DND-41 (cell line): ENCODE data around the gene RSL24D1.

ENCODE experiments used
- ATAC-seq: fragments of 200-7000 bp; cut with Tn5 transposase; 3 replicates; pipeline ENCODE4 v1.9.1; 2021; ENCODE audit warnings: low read depth; ENCODE audit not compliant: insufficient read depth
- DNase-seq: peaks from one replicate; pipeline ENCODE4 v3.0.0-alpha.2; 2020
- H2AFZ ChIP-seq: 2 replicates; pipeline ENCODE4 v1.6.0; 2012; ENCODE audit warnings: low read depth, low read length
- H3K27ac ChIP-seq: 2 replicates; pipeline ENCODE4 v1.5.1; 2012; ENCODE audit warnings: low read length, inconsistent platforms
- H3K27me3 ChIP-seq: fragments of 200-600 bp; sonication (generic); 2 replicates; pipeline ENCODE4 v1.6.0; 2012; ENCODE audit warnings: low read length, mild to moderate bottlenecking, inconsistent platforms; ENCODE audit not compliant: insufficient read depth, poor library complexity
- H3K36me3 ChIP-seq: 2 replicates; pipeline ENCODE4 v1.5.1; 2012; ENCODE audit warnings: low read length, inconsistent platforms; ENCODE audit not compliant: insufficient read depth
- H3K4me1 ChIP-seq: 2 replicates; pipeline ENCODE4 v1.5.1; 2012; ENCODE audit warnings: mild to moderate bottlenecking, low read length; ENCODE audit not compliant: insufficient read depth
- H3K4me2 ChIP-seq: 2 replicates; pipeline ENCODE4 v1.6.0; 2012; ENCODE audit warnings: mild to moderate bottlenecking, moderate library complexity, low read length, inconsistent platforms; ENCODE audit not compliant: insufficient read depth
- H3K4me3 ChIP-seq, 2 experiments: fragments of 200-600 bp in 1 of 2; shearing (Covaris generic) in 1 of 2; 2 replicates each; pipeline ENCODE4 v1.5.1; 2012 to 2016; ENCODE audit warnings: inconsistent platforms in 2 of 2, low read length in 2 of 2, mild to moderate bottlenecking in 2 of 2, low read depth in 1 of 2, moderate library complexity in 1 of 2
- H3K79me2 ChIP-seq: 2 replicates; pipeline ENCODE4 v1.6.0; 2012; ENCODE audit warnings: low read length, inconsistent platforms; ENCODE audit not compliant: insufficient read depth
- H3K9ac ChIP-seq: 2 replicates; pipeline ENCODE4 v1.6.0; 2012; ENCODE audit warnings: low read depth, mild to moderate bottlenecking, inconsistent platforms, low read length, moderate library complexity
- H3K9me3 ChIP-seq: 2 replicates; pipeline ENCODE4 v1.5.1; 2012; ENCODE audit warnings: low read length, moderate library complexity, mild to moderate bottlenecking, inconsistent platforms; ENCODE audit not compliant: insufficient read depth, severe bottlenecking
- H4K20me1 ChIP-seq: 2 replicates; pipeline ENCODE4 v1.6.0; 2012; ENCODE audit warnings: low read length; ENCODE audit not compliant: insufficient read depth
- CTCF ChIP-seq: IDR thresholded peaks from 2 replicates; pipeline ENCODE4 v1.5.1; 2012; ENCODE audit warnings: borderline replicate concordance, low read length, moderate library complexity, mild to moderate bottlenecking; ENCODE audit not compliant: poor library complexity, severe bottlenecking; ENCODE audit errors: extremely low read depth
- EZH2 ChIP-seq: IDR thresholded peaks from 3 replicates; pipeline ENCODE4 v1.6.1; 2012; ENCODE audit warnings: borderline replicate concordance, low read depth, mild to moderate bottlenecking, moderate library complexity, low read length, inconsistent platforms; ENCODE audit not compliant: severe bottlenecking

Gene RSL24D1

GRCh38 chr15:55234104-55234799 lies 37.5 kb upstream of the RSL24D1 start:
- ATAC-seq (no peak), DNase-seq (no peak)
- Histone ChIP-seq H3K9ac (no peak overlapping the region), H3K4me2 (no peak overlapping the region), H4K20me1 (no peaks in the 10 kb centered on the region), H3K9me3 (no peaks in the 10 kb centered on the region), H3K79me2 (no peaks in the 10 kb centered on the region), H3K4me3 (no peak overlapping the region), H2AFZ (no peak overlapping the region), H3K36me3 (no peaks in the 10 kb centered on the region), H3K4me1 (no peaks in the 10 kb centered on the region), H3K27me3 (no peaks in the 10 kb centered on the region), H3K27ac (no peak overlapping the region)
- TF ChIP-seq EZH2 (no peak), CTCF (no peak)

GRCh38 chr15:55231455-55231854 lies 34.7 kb upstream of the RSL24D1 start:
- DNase-seq (no peak), ATAC-seq (no peak)
- no peaks in the 10 kb centered on the region for H3K79me2 ChIP-seq
- H3K27ac ChIP-seq: no peak overlapping the region
- no peak overlapping the region for H3K4me3 ChIP-seq
- no peak overlapping the region for H2AFZ ChIP-seq
- no peaks in the 10 kb centered on the region for H3K9me3 ChIP-seq
- TF ChIP-seq EZH2: no peak
- TF ChIP-seq CTCF: no peak
- H3K9ac ChIP-seq: no peak overlapping the region
- no peak overlapping the region for H3K4me2 ChIP-seq
- no peaks in the 10 kb centered on the region for H3K4me1 ChIP-seq
- no peaks in the 10 kb centered on the region for H3K27me3 ChIP-seq
- no peaks in the 10 kb centered on the region for H4K20me1 ChIP-seq
- H3K36me3 ChIP-seq: no peaks in the 10 kb centered on the region

- H3K79me2 ChIP-seq: no peaks in the 10 kb centered on the region
Observed at GRCh38 chr15:55230953-55231352, 34.2 kb upstream of the RSL24D1 start.

More at GRCh38 chr15:55230953-55231352, 34.2 kb upstream of the RSL24D1 start:
- Histone ChIP-seq H3K4me3 (no peak overlapping the region), H2AFZ (no peak overlapping the region), H4K20me1 (no peaks in the 10 kb centered on the region), H3K27me3 (no peaks in the 10 kb centered on the region), H3K36me3 (no peaks in the 10 kb centered on the region), H3K27ac (no peak overlapping the region), H3K4me2 (no peak overlapping the region), H3K4me1 (no peaks in the 10 kb centered on the region), H3K9ac (no peak overlapping the region), H3K9me3 (no peaks in the 10 kb centered on the region)
- ATAC-seq (no peak), DNase-seq (no peak)
- TF ChIP-seq EZH2 (no peak), CTCF (no peak)
